ENCODE data around the gene GNG8.

Gene GNG8

DNA sequence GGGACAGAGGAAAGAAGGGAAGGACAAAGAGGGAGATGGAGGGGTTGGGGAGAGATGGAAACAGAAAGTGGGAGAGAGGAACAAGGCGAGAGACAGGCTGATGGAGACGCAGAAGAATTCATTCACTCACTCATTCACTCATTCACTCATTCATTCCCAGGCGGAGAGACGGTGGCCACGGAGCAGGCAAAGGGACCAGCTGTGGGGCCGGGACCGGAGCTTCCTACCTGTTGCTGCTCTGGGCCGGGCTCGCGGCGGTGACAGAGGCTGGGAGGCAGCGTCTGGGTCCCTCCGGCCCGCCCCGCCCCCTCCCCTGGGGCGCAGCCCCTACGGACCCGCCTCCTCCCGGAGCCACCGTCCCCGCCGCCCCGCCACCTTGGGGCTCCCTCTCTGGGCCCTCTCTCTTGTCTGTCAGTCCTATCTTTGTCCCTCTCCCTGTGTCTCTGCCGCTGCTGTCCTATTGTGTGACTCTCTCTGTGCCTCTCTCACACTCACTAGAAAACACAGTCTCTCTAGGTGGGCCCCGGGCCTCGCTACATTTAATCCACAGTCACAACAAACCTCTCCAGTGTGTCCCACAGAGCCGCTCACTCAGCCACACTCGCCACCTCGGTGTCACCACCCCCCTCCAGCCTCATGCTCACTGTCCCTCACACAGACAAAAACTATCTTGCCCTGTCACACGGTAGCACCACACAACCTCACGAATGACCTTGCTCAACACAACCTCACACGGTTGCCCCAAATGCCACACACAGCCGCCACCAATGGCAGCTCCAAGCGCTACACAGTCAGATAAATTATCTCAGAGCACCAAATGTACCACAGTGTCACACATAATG, at the start of gene GNG8:
Gene GNG8, minus strand, starts transcription at position 283 of the 842 bp plus-strand sequence. CDS start 1,520 bp downstream, outside the sequence.
- DNase-seq: no peak

DNA sequence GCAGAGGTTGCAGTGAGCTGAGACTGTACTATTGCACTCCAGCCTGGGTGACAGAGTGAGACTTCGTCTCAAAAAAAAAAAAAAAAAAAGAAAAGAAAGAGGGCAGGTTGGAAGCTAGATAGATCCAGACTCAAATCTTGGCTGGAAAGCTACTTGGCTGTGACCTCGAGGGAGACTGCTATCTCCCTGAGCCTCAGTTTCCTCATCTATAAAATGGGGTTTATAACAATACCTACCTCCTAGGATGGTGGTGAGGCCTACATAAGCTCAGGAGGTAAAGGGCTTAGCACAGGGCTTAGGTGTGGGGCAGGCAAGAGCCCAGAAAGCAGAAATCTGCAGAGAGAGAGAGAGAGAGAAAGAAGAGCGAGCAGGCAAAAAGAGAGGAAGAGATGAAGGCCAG, 49.2 kb upstream of the GNG8 start:
- DNase-seq: no peak

DNA sequence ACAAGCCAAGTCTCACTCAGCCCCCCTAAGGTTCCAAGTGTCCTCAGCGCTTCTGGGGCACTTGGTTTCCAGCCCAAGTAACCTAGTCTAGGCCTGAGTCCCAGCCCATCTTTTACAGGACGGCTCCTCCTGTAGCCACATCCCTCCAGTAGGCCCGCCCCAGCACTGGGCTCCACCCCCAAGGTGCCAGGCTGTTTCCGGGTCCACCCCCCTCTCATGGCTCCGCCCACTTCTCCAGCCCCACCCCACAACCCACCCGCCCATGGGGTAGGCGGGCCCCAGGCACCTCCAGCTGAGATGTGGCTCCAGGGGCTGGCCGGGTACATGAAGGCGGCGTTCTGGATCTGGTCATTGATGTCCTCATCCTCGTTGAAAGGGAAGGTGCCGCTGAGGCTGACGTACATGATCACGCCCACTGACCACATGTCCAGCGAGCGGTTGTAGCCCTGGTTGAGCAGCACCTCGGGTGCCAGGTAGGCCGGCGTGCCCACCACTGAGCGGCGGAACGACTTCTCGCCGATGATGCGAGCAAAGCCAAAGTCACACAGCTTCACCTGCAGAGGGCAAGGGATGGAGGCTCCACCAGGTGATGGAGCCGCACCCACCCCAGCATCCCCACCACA, 42.2 kb upstream of the GNG8 start:
- DNase-seq: peak; percentile 26

DNA sequence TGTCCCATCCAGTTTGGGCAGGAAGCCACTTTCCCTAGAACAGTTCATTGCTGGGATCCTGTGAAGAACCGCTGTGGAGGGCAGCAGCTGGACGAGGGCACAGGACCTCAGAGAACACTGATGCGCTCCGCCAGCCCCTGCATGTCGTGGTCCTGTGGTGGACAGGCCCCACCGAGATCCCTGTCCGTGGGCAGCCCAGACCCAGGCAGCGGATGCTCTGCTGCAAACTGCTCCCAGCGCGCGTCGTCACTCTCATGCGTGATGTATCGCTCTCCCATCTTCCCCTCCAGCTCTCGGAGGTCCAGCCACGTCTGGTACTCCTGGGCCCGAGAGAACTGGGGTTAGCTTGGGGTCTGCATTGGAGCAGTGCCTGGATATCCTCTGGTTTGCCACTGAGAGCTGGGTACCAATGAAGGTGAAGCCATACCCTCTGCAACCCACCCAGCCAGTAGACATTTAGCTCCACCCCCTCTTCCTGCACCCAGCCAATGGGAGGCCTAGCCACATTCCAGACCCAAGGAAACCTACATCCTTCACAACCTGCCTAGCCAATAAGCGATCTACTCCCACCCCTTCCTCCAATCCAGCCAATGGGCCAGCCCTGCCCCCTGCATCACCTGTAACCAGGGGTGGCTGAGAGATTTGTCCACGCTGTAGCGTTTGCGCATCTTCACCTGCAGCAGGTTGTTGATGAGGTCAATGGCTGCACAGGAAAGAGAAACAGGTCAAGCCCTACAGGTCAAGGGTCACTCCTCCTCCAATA, 38.6 kb upstream of the GNG8 start:
- DNase-seq: peak; percentile 22

DNA sequence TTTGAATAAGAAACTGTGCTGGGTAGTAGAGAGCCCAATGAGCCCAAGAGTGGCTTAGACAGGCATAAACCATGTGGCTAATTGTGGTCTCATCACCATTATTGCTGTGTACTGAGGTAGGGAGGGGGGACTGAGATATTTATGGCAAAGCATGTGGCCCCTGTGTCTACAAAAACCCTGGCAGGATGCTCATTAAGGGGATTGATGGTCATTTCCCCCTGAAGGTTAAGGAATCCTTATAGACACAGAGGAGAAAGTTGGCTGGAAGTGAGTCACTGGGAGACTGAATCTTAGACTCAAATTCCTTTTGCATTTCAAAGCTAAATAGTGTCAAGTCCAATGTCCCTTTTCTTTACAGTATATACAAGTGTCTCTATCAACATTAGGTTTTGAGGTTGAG, 34.8 kb upstream of the GNG8 start:
- DNase-seq: peak; percentile 64

DNA sequence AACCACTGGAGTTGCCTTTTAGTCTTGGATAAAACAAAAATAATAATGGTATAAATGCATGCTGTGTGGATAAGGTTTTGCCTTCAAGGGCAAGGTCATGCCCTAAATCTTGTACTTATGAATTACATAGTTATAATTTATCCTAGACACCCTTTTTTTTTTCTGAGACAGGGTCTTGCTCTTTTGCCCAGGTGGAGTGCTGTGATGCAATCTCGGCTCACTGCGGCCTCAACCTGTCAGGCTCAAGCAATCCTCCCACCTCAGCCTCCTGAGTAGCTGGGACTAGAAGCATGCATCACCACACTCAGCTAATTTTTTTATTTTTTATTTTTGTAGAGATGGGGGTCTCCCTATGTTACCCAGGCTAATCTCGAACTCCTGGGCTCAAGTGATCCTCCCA, 32.7 kb upstream of the GNG8 start:
- no peak for DNase-seq

DNA sequence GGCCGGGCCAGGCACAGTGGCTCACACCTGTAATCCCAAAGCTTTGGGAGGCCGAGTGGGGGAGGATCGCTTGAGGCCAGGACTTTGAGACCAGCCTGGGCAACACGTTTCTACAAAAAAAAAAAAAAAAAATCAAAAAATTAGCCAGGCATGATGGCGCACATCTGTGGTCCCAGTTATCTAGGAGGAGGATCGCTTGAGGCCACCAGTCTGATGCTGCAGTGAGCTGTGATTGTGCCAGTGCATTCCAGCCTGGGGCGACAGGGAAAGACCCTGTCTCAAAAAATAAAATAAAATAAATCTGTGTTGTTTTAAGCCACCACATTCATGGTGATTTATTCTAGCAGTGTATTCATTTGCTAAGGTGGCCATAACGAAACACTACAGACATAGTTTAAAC, 29.1 kb upstream of the GNG8 start:
- no peak for DNase-seq

DNA sequence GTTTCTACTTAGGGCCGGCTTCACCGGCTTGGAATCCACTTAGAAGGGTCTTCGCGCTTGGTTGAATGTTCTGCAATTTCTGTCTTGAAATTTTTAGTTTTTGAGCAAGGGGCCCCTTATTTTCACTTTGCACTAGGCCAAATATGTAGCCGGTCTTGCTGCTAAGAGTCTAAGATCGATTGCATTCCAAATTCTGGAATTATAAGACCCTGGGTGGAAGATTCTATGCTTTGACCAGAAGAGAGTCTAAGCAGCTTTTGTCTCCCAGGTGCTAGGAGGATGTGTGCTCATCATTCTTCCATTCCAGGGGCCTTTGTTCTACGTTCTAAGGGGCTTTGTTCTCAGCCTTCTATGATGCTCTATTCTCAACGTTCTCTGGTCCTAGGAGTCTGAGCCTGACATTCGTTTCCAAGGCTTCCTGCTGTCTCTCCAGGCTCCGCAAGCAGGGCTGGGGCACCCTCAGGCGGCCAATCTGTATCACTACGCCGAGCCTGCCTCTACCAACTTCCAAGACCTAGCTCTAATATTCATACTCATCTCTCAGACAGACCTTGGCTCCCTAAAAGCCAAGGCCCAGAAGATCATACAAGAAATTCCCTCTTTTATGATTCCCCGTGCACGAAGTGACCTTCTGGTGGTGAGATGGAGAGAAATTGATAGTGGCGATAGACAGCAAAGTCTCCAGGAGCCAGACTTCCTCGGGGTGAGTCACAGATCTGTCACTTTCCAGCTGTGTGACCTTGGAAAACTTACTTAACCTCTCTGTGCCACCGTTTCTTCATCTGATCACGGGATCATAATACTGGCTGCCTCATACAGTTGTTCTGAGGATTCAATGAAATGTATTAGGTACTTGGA, 26.0 kb upstream of the GNG8 start:
- DNase-seq: peak; percentile 87

DNA sequence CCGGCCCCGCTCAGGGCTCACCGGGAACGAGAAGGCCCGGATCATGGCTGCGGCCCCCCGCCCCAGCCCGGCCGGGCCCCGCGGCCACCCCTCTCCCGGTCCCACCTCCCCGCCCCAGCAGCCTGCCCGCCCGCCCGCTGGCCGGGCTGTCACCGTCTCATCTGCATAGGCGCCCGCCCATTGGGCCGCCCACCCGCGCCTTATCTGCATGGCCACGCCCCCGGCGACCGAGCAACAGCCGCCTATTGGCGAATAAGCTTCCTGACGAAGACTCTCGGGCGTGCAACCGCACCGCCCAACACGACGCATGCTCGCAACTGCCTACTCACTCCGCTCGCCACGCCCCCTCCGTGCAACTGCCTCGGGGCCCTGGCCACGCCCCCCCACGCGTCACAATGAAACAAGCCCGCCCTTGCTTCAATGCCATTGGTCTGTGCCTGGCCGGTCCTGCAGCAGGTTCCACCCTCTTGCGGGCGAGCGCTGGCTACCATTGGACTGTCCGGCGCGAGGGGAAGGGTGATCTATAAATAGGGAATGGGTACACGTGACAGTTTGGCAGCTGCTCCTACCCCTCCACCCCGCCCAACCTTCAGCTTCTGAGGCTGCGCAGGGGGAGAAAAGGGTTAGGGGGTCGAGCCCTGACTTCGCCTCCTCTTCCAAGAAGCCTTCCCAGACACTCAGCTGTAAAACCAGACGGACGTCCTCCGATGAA, 25.2 kb upstream of the GNG8 start, which contains the start of gene DACT3:
Gene DACT3, minus strand, starts transcription at position 163 of the 712 bp plus-strand sequence. Its CDS starts 118 bp downstream, at position 45.
- DNase-seq: peak; percentile 100

DNA sequence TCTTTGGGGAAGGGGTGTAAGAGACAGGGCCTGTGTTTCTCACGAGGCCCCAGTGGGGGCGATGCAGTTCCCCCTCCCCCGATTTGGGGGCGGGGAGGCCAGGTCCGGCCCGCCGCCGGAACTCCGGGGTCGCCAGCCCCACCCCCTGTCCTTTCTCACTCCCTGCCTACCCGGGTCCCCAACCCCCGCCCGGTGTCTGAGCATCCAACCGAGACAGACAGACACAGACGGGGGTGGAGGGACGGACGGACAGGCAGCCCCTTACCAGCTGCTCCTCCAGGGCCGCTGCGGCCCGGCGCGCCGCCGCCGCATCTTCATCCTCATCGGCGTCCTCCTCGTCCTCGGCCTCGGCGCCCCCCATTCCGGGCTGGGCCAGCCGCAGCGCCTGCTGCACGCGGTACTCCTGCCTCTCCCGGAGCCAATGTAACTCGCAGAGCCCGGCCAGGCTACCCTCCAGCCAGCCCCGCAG, 24.6 kb upstream of the GNG8 start:
- no peak for DNase-seq

DNA sequence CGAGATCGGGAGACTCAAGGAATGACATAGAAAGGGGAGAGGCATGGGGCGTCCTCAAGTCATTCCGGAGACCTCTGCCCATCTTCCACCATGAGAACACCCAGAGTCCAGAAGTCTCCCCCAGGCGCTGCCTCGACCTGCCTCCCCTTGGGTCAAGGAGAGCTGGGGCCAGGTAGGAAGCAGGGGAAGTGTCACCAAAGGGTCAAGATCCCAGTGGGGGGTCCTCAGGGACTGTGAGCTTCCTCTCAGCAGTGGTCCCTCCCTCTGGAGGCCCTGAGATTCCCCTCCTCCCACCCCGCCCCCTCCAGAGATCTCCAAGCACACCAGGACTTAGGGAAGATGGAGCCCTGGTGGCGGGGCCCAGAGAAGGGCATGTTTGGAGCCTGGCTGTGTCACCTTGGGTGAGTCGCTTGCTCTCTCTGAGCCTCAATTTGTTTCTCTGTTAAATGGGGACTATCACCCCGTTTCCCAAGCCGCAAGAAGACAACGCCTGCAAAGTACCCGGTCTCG, 24.1 kb upstream of the GNG8 start:
- no peak for DNase-seq

DNA sequence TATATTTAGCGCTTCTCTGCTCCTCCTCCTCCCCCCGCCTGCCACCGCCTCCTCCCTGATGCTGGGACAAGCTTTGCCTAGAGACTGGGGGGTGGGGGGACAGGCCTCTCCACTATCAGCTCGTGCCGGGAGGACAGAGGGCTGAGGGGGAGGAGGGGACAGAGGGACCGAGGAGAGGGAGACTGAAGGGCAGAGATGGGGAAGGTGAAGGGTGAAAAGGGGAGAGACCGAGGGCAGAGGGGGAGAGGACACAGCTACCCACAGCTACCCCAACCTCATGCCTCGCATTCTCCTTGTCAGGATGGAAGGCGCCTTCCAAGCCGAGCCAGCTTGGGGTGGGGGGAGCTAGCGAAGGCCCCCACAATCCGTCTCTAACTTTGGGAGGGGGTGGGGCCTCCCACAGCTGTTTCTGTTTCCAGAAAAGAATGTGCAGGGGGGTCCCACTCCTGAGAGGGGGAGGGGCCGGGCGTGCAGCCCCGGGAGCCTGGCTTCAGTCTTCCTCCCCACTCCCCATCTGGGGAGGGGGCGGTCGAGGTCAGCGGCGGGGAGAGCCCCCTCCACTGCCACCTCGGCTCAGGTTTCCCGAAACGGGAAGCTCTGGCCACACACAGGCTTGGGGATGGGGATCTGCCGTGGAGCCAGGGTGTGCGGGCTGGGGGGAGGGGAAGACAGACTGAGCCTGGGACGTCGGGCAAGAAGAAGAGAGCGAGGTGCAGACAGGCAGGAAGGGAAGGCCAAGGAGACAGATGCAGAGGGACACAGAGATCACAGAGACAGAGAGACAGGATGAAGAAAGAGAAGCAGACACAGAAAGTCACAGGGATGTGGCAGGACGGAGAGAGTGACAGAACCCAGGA, 23.4 kb upstream of the GNG8 start:
- peak; percentile 37 for DNase-seq

DNA sequence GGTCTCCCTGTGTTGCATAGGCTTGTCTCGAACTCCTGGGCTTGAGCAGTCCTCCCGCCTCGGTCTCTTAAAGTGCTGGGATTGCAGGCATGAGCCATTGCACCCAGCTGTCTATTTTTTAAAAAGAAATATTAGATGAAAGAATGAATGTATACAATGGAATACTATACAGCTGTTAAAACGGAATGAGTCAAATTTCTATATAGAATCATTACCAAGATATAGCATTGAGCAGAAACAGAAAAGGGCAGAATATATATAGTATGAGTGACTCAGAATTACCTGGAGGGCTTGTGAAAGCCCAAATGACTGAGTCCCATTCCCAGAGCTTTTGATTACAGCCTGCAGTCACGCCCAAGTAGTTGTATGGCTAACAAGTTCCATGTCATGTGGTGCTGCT, 20.5 kb upstream of the GNG8 start:
- no peak for DNase-seq

DNA sequence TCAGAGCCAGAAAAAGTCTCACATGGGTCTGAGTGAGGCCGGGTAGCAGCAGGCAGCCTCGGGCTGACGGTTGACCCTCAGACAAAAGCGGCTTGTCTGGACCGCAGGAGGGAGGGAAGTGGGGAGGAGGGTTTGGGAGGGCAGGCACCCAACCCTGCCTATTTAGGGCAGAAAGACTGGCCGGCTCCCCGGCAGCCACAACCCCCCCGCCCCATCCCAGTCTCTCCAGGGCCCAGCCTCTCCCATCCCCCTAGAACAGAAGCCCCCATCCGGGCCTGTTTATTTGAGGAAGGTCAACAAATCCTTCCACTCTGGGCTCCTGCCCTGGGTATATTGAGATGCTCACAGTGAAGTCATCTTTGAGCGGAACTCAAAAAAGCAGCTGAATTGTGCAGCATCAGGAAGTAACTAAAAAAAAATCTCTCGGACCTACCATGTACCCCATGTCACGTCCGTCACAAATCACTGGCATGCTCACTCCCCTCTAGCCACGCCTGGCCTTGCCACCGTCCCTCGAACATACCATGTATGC, 18.7 kb upstream of the GNG8 start:
- DNase-seq: no peak

DNA sequence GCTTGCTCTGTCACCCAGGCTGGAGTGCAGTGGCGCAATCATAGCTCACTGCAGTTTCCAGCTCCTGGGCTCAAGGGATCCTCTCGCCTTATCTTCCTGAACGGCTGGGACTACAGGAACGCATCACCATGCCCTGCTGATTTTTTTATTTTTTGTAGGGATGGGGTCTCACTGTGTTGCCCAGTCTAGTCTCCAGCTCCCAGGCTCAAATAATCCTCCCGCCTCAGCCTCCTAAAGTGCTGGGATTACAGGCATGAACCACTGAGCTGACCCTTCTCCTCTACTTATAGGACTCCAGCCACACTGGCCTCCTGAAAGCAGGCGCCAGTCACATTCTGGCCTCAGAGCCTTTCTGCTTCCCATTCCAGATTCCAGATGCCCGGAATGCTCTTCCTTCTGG, 14.4 kb upstream of the GNG8 start:
- no peak for DNase-seq

DNA sequence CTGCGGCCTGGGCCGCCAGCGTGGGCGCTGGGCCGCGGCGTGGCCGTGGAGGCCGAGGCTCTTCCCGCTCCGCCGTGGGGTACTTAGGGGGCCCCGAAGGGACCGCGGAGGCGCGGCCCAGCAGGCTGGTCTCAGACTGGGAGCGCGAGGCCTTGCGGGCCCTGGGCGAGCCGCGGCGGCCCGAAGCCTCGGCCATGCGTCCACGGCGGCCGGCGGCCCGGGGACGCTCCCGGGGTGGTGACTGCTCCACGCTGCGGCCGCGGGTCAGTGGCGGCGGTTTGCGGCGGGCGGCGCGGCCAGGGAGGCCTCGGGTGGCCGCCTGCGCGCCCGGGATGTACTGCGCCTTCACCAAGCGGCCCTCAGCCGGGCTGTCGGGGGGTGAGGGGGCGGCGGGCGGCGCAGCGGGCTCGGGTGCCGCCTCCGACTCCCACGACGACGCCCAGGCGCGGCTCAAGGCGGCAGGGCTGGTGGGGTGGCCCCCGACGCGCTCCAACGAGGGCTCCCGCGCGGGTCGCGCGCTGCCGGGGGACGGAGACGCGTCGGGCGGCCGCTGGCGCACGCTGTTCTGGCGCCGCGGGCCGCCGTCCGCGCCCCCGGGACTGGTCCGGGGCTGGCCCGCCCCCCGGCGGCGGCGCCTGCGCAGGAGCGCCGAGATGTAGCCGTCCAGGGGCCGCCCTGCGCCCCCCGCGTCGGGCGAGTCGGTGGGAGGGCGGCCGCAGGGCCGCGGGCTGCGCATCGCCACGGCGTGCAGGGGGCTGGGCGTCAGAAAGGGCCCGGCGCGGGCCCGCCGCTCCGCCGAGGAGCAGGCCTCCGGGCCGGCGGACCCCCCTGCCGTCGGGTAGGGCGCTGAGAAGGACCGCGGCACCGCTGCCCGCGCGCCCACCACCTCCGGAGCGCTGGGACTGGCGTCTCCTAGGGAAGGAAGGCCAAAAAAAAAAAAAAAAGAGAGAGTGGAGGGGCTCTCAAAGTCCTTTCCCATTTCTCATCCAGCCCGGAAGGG, 13.3 kb upstream of the GNG8 start:
- DNase-seq: no peak

DNA sequence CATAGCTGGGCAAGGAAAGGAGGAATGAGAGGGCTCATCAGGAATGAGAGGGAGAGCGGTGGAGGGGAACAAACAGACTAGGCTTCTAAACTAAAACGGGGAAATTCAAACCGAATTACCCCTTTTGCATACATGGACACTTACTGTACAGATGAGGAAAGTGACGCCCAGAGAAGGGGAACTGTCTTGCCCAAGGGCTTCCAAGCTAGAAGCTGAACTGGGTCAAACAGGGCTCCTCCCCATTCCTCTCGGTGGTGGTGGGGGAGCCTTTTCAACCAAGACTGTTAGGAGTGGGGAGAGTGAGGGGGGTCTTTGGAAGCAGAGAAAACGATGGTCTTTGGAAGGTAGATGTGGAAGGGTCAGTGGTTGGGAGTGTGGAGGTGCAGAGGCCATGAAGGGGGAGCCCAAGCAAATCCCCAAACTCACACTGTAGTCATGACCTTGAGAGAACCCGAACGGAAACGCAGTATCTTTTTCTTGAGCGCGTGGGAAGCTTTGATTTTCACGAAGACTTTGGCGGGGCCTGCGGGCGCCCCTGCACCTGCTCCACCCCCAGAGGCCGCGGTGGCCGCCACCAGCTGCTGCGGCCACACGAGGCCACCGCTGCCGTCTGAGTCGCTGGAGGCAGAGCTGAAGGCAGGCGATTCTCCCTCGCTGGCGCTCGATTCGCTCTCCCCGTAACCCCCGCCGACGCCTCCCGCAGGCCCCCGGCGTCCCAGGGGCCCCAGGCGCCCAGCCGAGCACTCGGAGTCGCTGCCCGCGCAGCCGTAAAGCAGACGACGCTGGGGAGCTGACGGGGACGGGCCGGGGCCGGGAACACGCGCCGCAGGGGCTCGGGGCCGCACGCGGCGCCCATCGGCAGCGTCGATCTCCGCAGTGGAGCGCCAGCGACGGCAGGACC, 12.3 kb upstream of the GNG8 start:
- no peak for DNase-seq

DNA sequence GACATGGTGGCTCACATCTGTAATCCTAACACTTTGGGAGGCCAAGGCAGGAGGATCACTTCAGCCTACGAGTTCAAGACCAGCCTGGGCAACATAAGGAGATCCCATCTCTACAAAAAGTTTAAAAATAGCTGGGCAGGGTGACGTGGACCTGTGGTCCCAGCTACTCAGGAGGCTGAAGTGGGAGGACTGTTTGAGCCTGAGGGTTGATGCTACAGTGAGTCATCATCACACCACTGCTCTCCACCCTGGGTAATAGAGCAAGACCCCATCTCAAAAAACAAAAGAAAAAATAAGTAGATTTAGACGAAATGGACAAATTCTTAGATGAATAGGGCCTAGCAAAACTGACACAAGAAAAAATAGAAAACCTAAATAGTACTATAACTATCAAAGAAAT, 10.4 kb upstream of the GNG8 start:
- DNase-seq: no peak

Data from EL (cell line).